Germinal center (tissue), 1 donor: ENCODE data around the gene TIRAP.
"Not testable (repeated sequence)": the region's sequence is repeated elsewhere in the genome, so short reads cannot be mapped to it uniquely, and the experiment has no call there.

Source experiments
- DNase-seq: peaks from one replicate; pipeline ENCODE4 v3.0.0; 2012; ENCODE audit warnings: mixed read lengths, low spot score

The TIRAP gene, protein sequence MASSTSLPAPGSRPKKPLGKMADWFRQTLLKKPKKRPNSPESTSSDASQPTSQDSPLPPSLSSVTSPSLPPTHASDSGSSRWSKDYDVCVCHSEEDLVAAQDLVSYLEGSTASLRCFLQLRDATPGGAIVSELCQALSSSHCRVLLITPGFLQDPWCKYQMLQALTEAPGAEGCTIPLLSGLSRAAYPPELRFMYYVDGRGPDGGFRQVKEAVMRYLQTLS

DNA sequence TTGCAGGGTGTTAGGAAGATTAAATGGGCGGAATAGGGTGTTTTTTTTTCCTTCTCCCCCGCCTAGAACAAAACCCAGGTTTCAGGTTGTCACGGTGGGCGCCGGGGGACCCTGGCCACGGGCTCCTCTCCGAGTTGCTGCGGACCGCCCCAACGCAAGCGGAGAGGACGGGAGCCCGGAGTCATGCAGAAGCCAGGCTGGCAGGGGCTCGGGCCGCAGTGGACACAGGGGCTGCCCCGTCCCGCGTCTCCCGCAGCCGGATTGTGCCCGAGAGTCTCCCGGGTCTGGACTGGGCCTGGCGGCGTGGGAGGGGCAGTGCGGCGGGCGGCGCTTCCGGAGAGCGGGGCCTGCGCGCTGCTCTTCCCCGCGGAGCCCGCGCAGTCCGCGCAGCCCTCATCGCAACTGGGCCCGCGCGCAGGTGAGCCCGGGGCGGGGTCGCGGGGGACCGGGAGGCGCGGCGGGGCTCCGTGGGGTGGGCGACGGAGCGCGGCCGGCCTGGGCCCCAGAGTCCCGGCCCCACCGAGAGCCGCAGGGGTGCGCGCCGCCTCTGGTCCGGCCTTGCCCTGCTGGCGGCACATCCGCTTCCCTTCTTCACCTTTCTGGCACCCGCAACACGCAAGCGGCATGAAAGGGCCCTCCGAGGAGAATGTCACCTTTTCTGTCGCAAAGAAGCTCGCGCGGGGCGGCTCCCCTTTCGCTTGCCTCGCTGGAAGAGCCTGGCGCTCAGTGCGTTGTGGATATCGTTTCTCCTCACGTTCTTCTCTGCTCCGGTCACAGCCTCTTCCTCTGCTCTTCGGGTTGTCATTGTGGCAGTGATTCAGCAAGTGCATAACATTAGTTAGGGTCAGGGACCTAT is at the start of gene TIRAP:
Gene TIRAP (plus strand): TSS at position 358 of the 856 bp plus-strand sequence. CDS start 7,802 bp downstream, outside the sequence.
- peak; percentile 52 for DNase-seq

- no peak for DNase-seq
Measured at GRCh38 chr11:126233391-126233790, 49.5 kb upstream of the TIRAP start.

DNA sequence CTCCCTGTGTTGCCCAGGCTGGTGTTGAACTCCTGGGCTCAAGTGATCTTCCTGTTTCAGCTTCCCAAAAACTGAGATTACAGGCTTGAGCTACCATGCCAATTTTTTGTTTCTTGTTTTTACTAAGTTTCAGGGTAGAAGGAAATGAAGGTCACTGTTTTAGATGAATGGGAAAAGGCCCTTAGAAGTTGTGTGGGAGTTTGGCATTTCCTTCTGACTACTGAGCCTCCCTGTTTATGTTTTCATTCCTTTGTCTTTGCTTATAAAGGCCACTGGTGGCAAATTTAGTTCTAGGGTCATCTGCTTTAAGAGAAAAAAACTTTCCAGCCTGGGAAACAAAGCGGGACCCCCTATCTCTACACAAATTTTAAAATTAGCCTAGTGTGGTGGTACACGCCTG is 36.3 kb upstream of the TIRAP start:
- no peak for DNase-seq

DNA sequence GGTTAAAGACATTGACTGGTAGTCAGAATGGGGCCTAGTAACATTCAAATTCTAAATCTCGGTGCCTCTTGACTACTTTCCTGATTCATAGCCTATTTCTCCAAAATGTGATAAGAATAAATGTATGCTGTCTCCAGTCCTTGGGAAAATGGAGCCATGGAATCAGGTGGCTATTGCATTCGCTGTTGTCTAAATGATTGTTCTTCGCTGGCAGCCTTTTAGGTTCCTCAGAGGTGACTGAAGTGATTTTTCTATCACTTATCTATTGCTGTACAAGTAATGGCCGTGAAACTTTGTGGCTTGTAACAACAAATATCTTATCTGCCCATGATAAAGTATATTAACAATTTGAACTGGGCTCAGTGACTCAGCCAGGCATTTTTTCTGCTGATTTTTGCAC is 29.6 kb upstream of the TIRAP start:
- no peak for DNase-seq

- no peak for DNase-seq
Measured at GRCh38 chr11:126254819-126255218, 28.1 kb upstream of the TIRAP start.

GRCh38 chr11:126255507-126255906 is 27.4 kb upstream of the TIRAP start:
- DNase-seq: not testable (repeated sequence)

DNA sequence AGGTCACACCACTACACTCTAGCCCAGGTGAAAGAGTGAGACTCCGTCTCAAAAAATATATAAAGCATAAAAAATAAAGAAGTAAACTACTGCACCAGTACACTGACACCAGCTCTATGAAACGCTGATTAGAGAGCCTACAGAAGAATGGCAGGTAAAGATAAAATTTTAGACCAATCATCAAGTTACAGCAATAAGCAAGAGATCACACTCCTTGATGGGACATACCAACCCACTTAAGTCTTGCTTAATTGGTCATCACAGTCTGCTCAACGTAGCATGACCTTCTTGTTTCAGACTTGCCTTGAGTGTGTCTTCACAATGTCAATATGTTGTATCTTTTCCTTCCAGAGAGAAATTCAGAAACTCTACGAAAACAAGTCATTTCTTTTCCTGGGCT is 26.7 kb upstream of the TIRAP start:
- no peak for DNase-seq

- DNase-seq: no peak
Measured at GRCh38 chr11:126257144-126257543, 25.7 kb upstream of the TIRAP start.

GRCh38 chr11:126257764-126258163 is 25.1 kb upstream of the TIRAP start:
- DNase-seq: no peak

DNA sequence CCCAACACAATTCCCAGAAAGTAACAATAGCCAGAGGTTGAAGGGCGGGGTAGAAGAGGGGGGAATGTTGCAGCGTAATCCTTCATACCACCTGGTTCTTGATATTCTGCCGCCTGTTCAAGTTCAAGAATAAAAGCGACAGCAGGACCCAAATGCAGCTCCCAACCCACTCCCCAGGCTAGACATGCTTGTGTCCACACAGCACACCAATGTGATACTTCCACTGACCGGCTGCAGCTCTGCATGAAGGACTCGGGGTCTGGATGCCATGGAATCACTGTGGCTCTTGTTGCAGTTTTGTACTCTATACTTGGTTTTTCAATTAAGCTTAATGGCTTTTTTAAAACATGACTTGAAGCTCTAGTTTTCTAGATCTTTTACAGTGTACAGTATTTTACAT is 20.7 kb upstream of the TIRAP start:
- DNase-seq: no peak

GRCh38 chr11:126263489-126263888 is 19.4 kb upstream of the TIRAP start:
- no peak for DNase-seq

- no peak for DNase-seq
Measured at GRCh38 chr11:126265811-126266210, 17.1 kb upstream of the TIRAP start.

DNA sequence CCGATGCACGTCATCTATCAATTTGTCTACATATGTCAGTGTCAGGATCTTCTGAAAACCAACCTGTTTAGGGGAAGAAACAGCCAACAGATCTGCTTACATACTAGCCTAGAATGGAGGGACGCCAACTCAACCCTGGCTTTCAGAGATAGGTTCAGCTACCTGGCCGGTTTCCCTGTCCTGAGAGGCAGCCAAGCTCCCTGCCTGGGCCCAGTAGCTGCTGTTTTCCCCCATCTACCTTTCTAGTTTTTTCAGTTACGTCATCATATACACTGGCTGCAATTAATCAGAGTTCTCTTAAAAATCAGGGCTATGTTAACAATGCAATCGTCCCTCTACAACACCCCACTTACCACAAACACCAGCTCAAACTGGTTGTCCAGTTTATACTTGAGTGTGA is 15.2 kb upstream of the TIRAP start:
- no peak for DNase-seq

GRCh38 chr11:126268361-126268707 is 14.6 kb upstream of the TIRAP start:
- DNase-seq: no peak

DNA sequence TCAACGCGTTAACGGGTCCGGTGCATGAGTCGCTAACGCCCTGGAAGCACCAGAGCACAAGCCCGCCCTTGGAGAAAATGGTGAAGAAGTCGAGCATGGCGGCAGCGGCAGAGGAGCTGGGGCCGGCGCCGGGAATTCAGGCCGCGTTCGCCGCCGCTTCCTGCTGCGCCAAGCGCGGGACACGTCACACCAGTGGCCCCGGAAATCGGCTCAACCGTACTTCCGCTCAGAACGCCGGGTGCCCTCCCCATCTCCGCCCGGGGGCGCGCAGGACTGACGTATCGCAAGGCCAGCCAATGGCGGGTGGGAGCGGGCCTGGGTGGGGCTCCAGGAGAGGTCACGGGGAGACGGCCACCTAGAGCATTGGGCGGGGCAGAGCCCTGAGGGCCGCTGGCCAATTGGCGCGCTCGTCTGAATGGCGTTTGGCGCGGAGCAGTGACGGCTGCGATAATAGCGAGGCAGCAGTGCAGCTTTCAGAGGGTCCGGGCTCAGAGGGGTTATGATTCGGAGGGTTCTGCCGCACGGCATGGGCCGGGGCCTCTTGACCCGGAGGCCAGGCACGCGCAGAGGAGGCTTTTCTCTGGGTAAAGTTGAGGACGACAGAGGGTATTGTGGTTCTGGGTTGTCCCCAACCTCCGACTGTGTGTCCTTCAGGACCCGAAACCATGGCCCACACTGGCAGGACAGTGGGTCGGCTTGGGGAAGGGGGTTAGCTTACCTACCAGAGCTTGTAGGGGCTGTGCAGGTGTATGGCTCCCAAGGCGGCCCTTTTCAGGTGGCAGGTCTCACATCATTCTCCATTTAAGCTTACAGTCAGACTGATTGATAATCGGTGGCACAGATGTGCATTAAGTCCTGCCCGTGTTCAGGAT is 13.9 kb upstream of the TIRAP start, which contains the start of the genes FOXRED1 and SRPRA:
Gene FOXRED1 (plus strand): TSS at position 447 of the 872 bp plus-strand sequence. CDS start 53 bp downstream, at position 500.
Gene SRPRA (minus strand): TSS at position 188 of the 872 bp plus-strand sequence. CDS start 91 bp downstream, at position 97.
- DNase-seq: peak; percentile 100

- no peak for DNase-seq
Measured at GRCh38 chr11:126277322-126277721, 5.6 kb upstream of the TIRAP start.

- DNase-seq: no peak
Measured at GRCh38 chr11:126277780-126278179, 5.1 kb upstream of the TIRAP start.

DNA sequence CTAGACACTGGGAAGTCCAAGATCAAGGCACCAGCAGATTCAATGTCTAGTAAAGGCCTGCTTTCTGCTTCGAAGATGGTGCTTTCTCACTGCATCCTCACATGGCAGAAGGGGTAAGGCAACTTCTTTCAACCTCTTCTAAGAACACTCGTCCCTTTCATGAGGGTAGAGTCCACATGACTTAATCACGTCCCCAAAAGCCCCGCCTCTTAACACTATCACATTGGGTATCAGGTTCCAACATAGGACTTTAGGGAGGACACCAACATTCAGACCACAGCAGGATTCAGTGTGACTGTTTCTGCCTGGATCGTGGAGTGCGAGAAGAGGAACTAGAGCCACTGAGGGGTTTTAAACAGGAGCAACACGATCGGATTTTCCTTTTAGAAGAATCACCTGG is 3.7 kb upstream of the TIRAP start:
- no peak for DNase-seq

DNA sequence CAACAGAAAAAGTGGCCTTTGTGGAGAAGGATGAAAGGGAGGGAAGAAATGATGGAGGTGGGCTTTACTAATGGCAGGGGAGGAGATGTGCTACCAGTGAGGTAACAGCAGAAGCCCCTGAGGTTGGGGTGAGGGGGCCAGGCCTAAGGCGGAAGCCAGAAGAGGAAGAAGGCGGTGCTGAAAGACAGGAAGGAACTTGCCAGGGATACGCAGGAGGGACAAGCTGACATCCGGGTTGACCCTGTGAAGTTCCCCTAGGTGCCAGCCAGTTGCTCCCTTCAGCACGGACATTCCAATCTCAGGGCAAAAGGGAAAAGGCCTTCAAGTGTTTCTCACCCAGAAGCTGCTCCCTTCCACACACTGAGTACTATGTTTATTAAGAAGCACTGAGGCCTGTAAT is 2.3 kb upstream of the TIRAP start:
- no peak for DNase-seq

DNA sequence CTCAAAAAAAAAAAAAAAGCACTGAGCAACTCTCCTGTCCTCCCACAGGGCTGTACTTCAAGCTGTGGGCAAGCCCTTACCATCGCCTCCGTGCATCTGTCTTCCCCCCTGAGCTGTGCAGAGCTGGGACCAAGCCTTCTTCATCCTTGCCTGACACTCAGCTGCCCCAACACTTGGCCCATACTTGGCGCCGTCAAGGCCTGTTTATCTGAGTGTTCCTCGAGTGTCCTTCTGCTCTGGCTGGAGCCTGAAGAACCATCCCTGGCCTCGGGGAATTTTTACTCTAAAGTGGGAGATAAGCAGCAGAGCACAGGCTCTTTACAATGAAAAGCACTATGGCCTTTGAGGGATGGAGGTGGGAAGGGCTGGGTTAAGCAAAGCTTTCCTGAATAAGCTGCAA is 1.6 kb upstream of the TIRAP start:
- no peak for DNase-seq

DNA sequence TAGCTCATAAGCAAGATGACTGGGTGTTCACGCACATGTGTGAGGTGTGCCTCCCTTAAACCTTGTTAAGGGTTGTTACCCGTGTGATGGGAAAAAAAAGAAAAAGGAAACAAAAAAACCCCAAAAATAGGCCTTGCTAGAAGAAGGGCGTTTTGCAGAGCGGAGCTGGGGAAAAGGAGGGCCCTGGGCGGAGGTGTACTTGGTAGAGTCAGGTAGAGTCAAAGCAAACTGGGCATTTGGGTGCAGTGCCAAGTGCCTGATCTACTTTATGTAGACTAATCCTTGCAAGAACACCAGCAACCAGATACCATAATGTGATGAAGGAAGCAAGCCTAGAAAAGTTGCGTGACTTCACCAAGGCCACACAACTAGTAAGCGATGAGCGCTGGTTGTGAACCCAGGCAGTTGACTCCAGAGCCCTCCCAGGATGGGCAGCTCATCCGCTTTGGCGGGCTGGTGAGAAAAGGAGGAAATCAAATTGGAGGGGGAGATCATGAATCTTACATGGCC is 1.2 kb upstream of the TIRAP start:
- DNase-seq: no peak

GRCh38 chr11:126282361-126282735 is 545 bp upstream of the TIRAP start:
- peak; percentile 49 for DNase-seq
